Left renal cortex interstitium (tissue), 4 donors: ENCODE results near the gene TNFSF11. TPM values are rescaled to one million over a fixed set of nuclear protein-coding genes. Genes with fewer than 3 reads are reported as not detected.

Experiments
- DNase-seq, 4 donors: peaks; one replicate each; pipeline ENCODE4 v3.0.0-alpha.2; 2013; ENCODE audit warnings: low read depth in 4 of 4, low spot score in 2 of 4, missing footprints in 1 of 4
- polyA plus RNA-seq, 4 donors: library from polyadenylated mRNA; unstranded; fragments of 120-200 nt; gene quantifications; one replicate each; pipeline ENCODE4 v1.2.1, GENCODE V29; 2013; ENCODE audit not compliant: insufficient read length in 4 of 4

Gene TNFSF11
- polyA plus RNA-seq, 4 donors, result 0.22 to 0.33 (median 0.24) TPM

DNA sequence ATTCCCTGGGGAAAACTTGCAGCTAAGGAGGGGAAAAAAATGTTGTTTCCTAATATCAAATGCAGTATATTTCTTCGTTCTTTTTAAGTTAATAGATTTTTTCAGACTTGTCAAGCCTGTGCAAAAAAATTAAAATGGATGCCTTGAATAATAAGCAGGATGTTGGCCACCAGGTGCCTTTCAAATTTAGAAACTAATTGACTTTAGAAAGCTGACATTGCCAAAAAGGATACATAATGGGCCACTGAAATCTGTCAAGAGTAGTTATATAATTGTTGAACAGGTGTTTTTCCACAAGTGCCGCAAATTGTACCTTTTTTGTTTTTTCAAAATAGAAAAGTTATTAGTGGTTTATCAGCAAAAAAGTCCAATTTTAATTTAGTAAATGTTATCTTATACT lies 33.6 kb downstream of the TNFSF11 start:
- DNase-seq, result no peak

DNA sequence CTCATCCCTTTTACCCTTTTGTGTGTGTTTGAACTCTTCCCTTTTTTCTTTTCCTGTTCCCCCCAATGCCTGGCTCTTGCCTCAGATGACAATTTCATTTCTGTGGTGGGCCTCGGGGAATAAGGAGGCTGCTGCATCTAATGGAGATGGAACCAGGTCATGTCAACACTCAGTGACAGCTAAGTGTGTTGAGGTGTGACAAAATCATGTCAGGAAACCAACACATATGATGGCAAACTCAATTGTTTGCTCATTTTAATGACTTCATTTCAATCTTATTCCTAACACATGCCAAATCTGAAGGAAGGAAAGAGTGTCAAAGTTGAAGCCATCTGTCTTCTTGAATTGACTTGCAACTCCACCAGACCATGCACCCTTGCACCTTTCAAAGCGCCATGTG lies 36.7 kb downstream of the TNFSF11 start:
- no peak for DNase-seq

GRCh38 chr13:42611086-42611779 lies 37.3 kb downstream of the TNFSF11 start:
- DNase-seq, result no peak

GRCh38 chr13:42612021-42612765 lies 38.2 kb downstream of the TNFSF11 start:
- no peak for DNase-seq

- no peak for DNase-seq
Measured at GRCh38 chr13:42614436-42615035, 40.6 kb downstream of the TNFSF11 start.

DNA sequence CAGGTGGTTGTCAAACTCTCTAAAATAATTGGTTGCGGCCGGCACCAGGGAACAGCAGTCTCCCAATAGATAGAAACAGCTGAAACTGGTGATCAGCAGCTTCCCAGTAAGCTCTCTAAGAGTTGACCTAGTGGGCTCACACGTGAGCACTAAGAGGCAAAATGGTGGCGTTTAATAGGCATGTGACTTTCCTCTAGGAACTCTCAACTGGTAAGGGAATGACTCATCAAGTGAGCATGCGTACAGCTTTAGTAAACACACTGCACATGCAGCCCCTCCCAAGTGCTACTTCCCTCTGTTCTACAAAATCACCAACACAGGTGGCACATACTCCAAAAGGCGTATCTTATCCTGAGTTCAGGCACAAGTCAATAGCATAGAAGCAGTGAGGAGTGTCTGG lies 41.7 kb downstream of the TNFSF11 start:
- no peak for DNase-seq

GRCh38 chr13:42617221-42617620 lies 43.3 kb downstream of the TNFSF11 start:
- DNase-seq, result no peak

DNA sequence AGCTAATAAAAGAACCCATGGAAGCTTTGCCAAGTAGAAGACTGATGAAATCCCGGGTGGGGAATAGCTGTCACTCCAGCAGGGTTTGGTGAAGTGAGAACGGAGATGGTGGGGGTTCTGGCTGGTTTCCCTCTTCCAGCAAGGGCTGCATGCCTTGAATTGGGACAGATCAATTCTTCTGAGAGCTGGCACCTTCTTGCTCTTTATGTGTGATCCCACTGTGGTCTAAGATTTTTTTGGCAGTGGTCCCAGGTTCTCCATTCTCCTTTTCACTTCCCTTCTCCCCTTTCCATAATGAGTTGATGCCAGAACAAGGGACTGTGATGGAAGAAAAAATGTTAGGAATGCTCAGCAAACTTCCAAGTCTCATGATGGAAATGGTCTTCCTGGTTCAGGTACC lies 50.0 kb downstream of the TNFSF11 start:
- DNase-seq, result no peak

GRCh38 chr13:42625611-42626010 lies 51.7 kb downstream of the TNFSF11 start:
- no peak for DNase-seq

DNA sequence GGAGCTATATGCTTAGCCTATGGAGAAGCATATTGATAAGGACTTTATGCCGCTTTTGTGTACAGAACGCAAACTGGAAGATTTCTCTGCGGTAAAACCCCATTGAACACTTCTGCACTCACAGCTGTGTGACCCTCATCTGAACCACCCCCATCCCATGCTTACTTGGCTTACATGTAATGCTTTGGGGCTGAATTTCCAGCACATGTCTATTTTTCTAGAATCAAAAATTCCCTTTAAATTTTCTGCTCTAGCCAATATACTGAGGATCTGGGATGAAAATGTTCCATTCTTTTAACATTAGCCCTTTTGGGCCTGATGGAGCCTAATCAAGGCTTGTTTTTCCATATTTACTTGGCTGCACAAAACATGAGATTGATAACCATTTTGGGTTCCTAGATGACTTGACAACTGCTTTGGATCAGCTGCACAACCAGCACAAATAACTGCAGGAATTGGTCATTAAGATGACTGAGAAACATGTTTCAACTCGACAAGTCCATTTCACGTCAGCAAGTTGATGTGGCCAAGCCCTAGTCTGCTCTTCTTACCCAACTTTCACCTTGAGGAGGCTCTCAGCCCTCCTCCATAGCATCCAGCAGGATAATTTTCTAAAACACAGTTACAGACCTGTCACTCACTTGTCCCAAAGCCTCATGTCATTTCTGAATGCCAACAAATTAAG lies 52.4 kb downstream of the TNFSF11 start:
- no peak for DNase-seq

GRCh38 chr13:42628666-42629065 lies 54.7 kb downstream of the TNFSF11 start:
- DNase-seq, result no peak

DNA sequence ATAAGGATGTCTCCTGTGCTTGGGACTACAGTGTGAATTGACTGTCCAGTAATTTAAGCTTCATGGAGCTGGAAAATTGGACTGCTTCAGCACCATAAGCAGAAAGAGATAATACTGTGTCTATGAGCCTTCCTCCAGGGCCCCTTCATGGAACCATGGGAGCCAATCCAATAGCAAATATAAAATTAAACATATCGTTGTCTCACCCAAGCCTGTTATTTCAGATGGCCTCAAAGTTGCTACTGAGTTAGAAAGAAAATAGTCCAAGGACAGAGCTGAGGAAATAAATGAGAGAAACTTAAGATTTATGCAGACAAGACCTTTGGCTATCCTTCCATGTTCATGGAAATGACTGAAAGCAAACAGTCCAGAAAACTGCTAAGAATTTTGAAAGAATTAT lies 57.2 kb downstream of the TNFSF11 start:
- no peak for DNase-seq

- DNase-seq, result no peak
Measured at GRCh38 chr13:42633495-42633894, 59.5 kb downstream of the TNFSF11 start.

DNA sequence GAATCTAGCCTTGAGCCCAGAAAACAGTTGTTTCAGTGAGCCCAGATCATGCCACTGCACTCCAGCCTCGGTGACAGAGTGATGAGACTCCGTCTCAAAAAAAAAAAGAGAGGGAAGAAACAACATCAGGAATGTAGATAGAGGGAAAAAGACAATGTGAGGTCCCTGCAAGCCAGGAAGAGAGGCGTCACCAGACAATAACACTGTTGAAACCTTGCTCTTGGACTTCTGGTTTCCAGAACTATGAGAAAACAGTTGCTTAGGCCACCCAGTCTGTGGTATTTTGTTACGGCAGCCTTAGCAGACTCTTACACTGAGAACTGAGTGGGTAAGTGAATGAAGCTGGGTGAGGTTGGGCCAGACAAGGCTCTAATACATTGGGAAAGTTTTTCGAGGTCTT lies 64.1 kb downstream of the TNFSF11 start:
- no peak for DNase-seq

GRCh38 chr13:42638886-42639285 lies 64.9 kb downstream of the TNFSF11 start:
- no peak for DNase-seq

- no peak for DNase-seq
Measured at GRCh38 chr13:42643076-42643475, 69.1 kb downstream of the TNFSF11 start.

DNA sequence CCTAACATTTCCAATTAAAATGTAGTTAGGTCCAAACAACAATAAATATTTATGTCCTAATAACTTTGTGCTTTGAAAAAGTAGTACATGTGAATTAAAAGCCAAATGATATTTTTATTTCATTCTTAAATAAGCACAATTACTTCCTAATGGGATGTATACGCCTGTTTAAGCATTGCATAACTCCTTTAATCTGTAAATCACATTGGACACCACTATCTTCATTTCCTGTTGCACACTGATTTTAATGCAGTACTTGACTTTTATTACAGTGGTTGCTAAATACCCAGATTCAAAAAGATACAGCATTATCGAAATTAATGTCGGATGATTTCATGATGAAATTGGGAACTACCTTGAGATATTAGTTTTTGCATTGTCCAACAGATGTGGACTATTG lies 70.9 kb downstream of the TNFSF11 start:
- DNase-seq, result no peak

DNA sequence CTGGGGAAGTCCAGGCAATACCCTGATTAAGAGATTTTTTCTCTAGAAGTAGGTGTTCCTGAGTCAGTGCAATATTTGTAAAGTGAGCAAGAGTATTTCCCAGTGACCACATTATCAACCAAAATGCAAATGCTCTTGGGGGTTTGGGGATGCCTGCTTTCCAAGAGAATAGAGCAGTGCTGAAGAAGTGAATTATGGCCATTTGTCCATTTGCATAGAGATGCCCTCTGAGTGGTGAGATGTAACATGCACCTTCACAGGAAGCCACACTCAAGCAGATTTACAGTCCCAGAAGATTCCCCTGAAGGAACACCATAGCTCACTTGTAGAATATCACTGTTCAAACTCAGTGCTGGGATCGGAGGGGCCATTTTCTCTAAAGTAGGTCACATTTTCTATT lies 71.8 kb downstream of the TNFSF11 start:
- DNase-seq, result no peak

- DNase-seq, result no peak
Measured at GRCh38 chr13:42649141-42649540, 75.2 kb downstream of the TNFSF11 start.

DNA sequence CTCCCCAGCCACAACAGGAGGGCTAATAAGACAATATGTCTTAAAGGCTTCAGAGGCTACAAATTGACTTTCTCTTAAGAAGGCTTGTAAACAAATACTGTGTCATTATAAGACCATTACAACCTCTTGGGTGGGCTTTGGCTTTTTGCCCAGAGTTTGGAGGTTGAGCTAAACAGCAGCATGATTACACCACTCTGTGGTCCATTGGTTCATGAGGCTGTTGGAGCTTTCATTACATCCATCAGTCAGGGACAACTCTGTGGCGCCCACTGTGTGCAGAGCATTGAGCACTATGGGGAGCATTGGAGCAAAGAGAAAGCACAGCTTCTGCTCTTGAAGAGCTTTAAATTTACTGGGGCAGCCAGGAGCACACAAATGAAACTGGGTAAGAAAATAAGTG lies 75.9 kb downstream of the TNFSF11 start:
- DNase-seq, result peak in 3 of 4 donors; percentile 13 to 20 (median 13)

DNA sequence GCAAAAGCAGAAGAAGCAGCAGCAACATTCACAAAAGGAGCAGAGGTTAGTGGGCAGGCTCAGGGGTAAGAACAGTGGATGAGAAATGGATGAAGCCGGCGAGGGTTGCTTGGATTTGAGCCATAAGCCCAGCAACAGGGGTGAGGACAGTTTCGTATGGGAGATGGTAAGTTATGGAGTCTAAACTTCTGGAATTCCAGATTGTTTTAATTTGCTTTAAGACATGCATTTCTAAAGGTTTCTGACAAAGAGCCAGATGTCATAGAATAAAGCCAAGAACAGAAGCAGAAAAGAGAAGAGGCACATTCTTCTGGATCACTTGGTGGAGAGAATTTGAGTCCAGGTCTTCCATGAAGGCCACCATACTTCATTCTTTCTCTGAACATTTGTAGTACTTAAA lies 76.6 kb downstream of the TNFSF11 start:
- DNase-seq, result no peak
